ENCODE results near the gene SPTLC2. TPM values are rescaled to one million over a fixed set of nuclear protein-coding genes. Genes with fewer than 3 reads are reported as not detected.

SPTLC2 gene
- total RNA-seq, 1 experiment from 2014 or later: 68.4 TPM

Other genes starting within 250 kb of the SPTLC2 start
- 32.1 and 42.6 TPM in 2 replicates for gene TMED8, start 239.5 kb downstream of the SPTLC2 start, total RNA-seq (2021)
- 4.8 and 7.8 TPM in 2 replicates for gene SAMD15, start 239.3 kb downstream of the SPTLC2 start, total RNA-seq (2021)
- gene NOXRED1, start 193.1 kb downstream of the SPTLC2 start, total RNA-seq (2021): 2.0 and 2.1 TPM in 2 replicates
- 46.1 and 54.5 TPM in 2 replicates for gene VIPAS39, start 159.0 kb downstream of the SPTLC2 start, total RNA-seq (2021)
- gene AHSA1, start 158.5 kb downstream of the SPTLC2 start, total RNA-seq (2021): 448 and 674 TPM in 2 replicates
- gene ISM2, start 117.8 kb downstream of the SPTLC2 start, total RNA-seq (2021): 0.20 TPM in 1 of 2 replicates, not detected in the other
- 22.7 and 25.0 TPM in 2 replicates for gene ALKBH1, start 91.4 kb upstream of the SPTLC2 start, total RNA-seq (2021)
- 298 and 375 TPM in 2 replicates for gene SLIRP, start 91.5 kb upstream of the SPTLC2 start, total RNA-seq (2021)
- 154 and 233 TPM in 2 replicates for gene SNW1, start 144.5 kb upstream of the SPTLC2 start, total RNA-seq (2021)
- 19.0 and 26.3 TPM in 2 replicates for gene ADCK1, start 183.5 kb upstream of the SPTLC2 start, total RNA-seq (2021)

All from PC-9 (cell line).